ENCODE data around the gene CNOT3.

CNOT3 gene

GRCh38 chr19:54156953-54157352 lies 19.4 kb downstream of the CNOT3 start:
- FAIRE-seq (no peak), DNase-seq (ENCODE audit: insufficient read length, low spot score) (no peak)
- TF ChIP-seq, protein P1, sequence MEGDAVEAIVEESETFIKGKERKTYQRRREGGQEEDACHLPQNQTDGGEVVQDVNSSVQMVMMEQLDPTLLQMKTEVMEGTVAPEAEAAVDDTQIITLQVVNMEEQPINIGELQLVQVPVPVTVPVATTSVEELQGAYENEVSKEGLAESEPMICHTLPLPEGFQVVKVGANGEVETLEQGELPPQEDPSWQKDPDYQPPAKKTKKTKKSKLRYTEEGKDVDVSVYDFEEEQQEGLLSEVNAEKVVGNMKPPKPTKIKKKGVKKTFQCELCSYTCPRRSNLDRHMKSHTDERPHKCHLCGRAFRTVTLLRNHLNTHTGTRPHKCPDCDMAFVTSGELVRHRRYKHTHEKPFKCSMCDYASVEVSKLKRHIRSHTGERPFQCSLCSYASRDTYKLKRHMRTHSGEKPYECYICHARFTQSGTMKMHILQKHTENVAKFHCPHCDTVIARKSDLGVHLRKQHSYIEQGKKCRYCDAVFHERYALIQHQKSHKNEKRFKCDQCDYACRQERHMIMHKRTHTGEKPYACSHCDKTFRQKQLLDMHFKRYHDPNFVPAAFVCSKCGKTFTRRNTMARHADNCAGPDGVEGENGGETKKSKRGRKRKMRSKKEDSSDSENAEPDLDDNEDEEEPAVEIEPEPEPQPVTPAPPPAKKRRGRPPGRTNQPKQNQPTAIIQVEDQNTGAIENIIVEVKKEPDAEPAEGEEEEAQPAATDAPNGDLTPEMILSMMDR (IDR thresholded peaks at IDR 0.05; ENCODE audit: insufficient read depth, missing control alignments): no peak

DNA sequence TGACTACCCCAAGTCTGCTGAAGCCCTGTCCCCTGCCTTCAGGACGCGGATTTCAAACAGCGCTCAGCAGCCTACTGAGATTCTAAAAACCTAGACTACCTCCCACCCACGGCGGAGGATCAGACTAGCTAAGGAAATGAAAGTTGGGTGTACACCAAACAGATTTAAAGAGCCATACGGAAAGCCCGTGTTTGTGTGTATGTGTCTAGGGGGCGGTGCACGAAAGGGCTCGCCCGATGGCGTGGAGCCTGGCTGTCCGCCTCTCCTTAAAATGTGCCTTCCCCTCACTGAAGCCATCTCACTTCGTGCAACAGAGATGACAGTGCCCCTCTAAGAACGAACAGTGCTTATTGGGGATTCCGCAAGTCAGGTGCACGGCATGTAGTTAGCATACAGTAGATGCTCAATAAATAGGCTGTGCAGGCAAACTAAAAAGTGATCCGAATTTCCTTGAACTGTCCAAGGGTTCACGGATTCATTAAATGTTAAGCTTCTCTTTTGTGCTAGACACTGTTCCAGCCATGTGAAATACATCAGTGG lies 21.3 kb downstream of the CNOT3 start:
- FAIRE-seq (no peak), DNase-seq (ENCODE audit: insufficient read length, low spot score) (no peak)
- TF ChIP-seq, protein P1 (IDR thresholded peaks at IDR 0.05; ENCODE audit: insufficient read depth, missing control alignments): no peak

GRCh38 chr19:54159352-54160181 lies 22.0 kb downstream of the CNOT3 start, which contains the start of gene LENG1:
TSS of gene LENG1 (minus strand) at chr19:54159721. CDS start at chr19:54159695, 26 bp downstream.
- peak; percentile 86 for FAIRE-seq

DNA sequence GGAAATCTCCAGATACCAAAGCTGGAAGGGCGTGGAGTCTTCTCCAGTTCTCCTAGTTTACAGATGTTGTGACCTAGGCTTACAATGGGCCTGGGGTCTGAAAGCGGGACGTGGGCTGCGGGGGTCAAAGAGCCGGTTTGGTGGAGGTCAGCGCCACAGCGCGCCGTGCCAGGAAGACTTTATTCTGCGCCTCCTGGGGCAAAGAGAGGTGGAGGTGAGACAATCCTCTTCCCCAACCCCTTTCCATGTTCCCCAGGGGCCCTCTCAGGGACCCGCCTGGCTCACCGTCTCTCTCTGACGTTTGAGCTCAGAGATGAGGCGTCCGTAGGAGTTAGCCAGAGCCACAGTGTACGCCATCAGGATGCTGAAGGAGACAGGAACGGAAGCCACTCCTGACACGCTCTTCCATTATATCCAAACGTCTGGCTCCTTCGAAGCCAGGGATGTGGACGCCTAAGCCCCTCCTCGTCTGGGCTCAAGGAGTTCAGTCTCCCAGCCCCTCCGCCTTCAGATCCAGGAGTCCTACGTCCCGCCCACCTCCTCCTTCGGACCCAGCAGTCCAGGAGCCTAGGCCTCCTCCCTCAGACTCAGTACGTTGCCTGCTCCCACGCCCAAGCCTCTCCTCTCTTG lies 22.7 kb downstream of the CNOT3 start:
- no peak for FAIRE-seq
- TF ChIP-seq, protein P1 (IDR thresholded peaks at IDR 0.05; ENCODE audit: insufficient read depth, missing control alignments): no peak
- DNase-seq (ENCODE audit: insufficient read length, low spot score): no peak

More at GRCh38 chr19:54159352-54160181, 22.0 kb downstream of the CNOT3 start, which contains the start of gene LENG1:
- TF ChIP-seq, protein P1 (IDR thresholded peaks at IDR 0.05; ENCODE audit: insufficient read depth, missing control alignments): no peak
- peak; percentile 92 for DNase-seq (ENCODE audit: insufficient read length, low spot score)

- DNase-seq (ENCODE audit: insufficient read length, low spot score) (no peak), FAIRE-seq (no peak)
- TF ChIP-seq, protein P1 (IDR thresholded peaks at IDR 0.05; ENCODE audit: insufficient read depth, missing control alignments): no peak
Measured at GRCh38 chr19:54160854-54161253, 23.3 kb downstream of the CNOT3 start.

GRCh38 chr19:54162241-54162805 lies 24.8 kb downstream of the CNOT3 start:
- FAIRE-seq (no peak), DNase-seq (ENCODE audit: insufficient read length, low spot score) (no peak)
- TF ChIP-seq, protein P1 (IDR thresholded peaks at IDR 0.05; ENCODE audit: insufficient read depth, missing control alignments): no peak
